Fibroblast of mammary gland (primary cell): ENCODE measurements around the gene AUNIP.
A peak's percentile ranks its signal among the peaks of the same experiment; 100 is the strongest.

ENCODE experiments used
- DNase-seq: peaks from one replicate; pipeline ENCODE4 v3.0.0-alpha.2; 2010; ENCODE audit warnings: low read depth
- H3K4me3 ChIP-seq: 2 replicates; pipeline ENCODE4 v1.5.1; 2011; ENCODE audit warnings: low read depth, mild to moderate bottlenecking, low read length, moderate library complexity; ENCODE audit not compliant: control insufficient read depth
- CTCF ChIP-seq: conservative IDR thresholded peaks from 2 replicates; pipeline ENCODE4 v1.5.1; 2011; ENCODE audit warnings: low read depth, low read length, inconsistent platforms; ENCODE audit not compliant: control insufficient read depth, insufficient read depth

The AUNIP gene

GRCh38 chr1:25793585-25794170 is 65.6 kb downstream of the AUNIP start:
- H3K4me3 ChIP-seq: no peak overlapping the region
- TF ChIP-seq CTCF: no peak
- DNase-seq: no peak

GRCh38 chr1:25792115-25792514 is 67.1 kb downstream of the AUNIP start:
- H3K4me3 ChIP-seq: no peak overlapping the region
- DNase-seq: no peak
- no peak for TF ChIP-seq CTCF

GRCh38 chr1:25790472-25790871 is 68.8 kb downstream of the AUNIP start:
- no peak for DNase-seq
- no peak overlapping the region for H3K4me3 ChIP-seq
- no peak for TF ChIP-seq CTCF

GRCh38 chr1:25787760-25788166 is 71.5 kb downstream of the AUNIP start:
- no peak overlapping the region for H3K4me3 ChIP-seq
- DNase-seq: no peak
- TF ChIP-seq CTCF: no peak

- no peak overlapping the region for H3K4me3 ChIP-seq
- DNase-seq: peak; percentile 48
- TF ChIP-seq CTCF: no peak
Observed at GRCh38 chr1:25786887-25787759, 72.1 kb downstream of the AUNIP start.

- no peak for DNase-seq
- no peak overlapping the region for H3K4me3 ChIP-seq
- no peak for TF ChIP-seq CTCF
Observed at GRCh38 chr1:25785333-25786067, 73.8 kb downstream of the AUNIP start.
